Amniotic stem cell (primary cell): ENCODE data around the gene RAP2A.

ENCODE experiments used
- DNase-seq: peaks from one replicate; lab custom pipeline; 2025; lab: John Stamatoyannopoulos, UW

The RAP2A gene

GRCh38 chr13:97422118-97423054, 11.6 kb upstream of the RAP2A start:
- DNase-seq: no peak

DNA sequence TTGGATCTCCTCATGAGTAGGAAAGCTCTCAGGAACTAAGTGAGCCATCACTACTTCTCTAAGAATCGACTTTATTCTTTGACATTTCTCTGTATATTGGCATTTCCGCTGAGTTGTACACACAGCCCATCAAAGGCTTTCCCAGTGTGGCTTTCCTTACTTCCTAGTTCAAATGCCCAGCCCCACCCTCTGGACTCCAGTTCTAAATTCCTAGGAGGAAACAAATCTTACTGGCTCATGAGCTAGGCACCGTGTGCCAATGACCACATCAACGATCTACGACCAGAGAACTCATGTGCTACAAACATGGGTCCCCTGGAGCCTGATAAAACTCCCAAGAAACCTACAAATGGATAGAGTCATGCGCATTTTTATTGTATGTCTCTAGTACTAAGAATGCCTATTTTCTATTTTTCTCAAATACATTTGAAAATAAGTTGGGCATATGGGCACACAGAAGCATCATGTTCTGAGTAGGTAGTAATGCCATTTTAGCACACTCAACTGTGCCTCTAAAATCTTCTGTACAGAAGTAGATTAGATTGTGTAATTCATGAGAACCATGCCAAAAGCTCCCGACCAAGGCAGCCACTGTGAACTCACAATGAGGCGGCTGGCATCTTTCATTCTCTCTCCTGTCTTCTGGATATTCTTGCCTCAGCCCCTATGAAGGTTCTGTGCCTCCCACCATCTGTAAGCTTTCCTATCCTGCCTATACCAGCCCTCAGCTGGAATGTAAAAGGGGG, 10.5 kb upstream of the RAP2A start:
- DNase-seq: no peak

DNA sequence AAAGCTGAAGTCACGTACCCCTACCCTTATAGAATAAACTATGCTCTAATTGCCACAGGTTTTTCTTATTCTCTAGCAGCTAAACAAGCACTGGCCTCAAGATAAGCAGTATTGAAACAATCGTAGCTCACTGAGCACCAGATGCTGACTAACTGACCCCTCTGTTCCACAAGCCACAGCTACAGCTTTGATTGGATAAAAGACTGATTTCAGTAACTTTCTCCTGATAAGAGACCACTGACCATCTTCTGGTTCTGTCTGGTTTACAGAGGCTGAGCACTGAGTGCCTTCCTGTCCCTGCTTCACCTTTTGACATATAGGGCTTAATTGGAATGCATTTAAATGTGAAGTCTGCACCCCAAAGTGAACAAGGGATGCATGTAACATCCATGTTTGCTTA, 8.4 kb upstream of the RAP2A start:
- no peak for DNase-seq

GRCh38 chr13:97426695-97427094, 7.3 kb upstream of the RAP2A start:
- no peak for DNase-seq

- no peak for DNase-seq
Observed at GRCh38 chr13:97429681-97430081, 4.3 kb upstream of the RAP2A start.

DNA sequence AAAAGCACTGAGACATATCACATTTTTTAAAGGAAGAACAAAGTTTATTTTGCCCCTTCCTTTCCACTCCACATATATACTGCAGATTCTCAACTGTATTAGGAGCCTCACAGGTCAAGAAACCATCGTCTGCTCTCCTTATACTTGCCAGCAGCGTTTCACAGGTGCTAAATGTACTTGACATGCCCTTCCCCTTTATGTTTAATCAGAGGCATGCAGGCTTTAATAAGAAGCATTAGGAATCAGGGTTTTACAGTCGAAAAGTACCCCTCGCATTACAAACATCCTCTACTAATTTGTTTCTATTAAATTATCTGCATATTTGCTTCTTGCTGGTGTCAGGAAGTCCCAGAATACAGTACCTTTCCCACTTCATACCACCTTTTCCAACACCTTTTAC, 3.7 kb upstream of the RAP2A start:
- no peak for DNase-seq

GRCh38 chr13:97431171-97431764, 2.7 kb upstream of the RAP2A start:
- no peak for DNase-seq

DNA sequence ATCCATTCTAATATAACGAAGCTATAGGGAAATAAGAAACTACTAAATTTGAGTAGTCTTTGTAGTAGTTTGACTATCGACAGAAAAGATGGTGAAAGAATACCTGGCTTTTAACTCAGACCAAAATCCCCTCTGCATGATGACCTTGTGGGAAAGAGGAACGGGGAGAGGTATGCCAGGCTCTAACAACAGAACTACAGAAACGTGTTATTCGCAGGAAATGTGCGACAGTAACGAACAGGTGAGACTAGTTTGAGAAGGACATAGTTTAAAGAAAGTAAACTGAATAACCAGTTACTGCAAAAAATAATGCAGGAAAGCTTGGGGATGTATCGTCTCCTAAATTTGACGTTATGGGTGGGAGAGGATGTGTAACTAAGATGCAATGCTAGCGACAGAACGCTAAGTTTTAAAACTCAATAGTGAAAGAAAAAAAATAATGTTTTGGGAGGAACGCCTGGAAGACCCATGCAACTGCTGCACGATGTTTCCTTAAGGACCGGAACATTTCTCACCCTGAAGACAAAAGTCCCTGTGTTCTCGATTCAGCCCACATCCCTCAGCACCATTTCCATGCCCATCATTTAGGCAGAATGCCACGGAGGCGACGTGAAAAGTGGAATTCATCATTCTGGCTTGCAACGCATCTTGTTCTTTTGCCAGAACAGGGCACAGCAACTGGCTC, 1.6 kb upstream of the RAP2A start:
- no peak for DNase-seq

DNA sequence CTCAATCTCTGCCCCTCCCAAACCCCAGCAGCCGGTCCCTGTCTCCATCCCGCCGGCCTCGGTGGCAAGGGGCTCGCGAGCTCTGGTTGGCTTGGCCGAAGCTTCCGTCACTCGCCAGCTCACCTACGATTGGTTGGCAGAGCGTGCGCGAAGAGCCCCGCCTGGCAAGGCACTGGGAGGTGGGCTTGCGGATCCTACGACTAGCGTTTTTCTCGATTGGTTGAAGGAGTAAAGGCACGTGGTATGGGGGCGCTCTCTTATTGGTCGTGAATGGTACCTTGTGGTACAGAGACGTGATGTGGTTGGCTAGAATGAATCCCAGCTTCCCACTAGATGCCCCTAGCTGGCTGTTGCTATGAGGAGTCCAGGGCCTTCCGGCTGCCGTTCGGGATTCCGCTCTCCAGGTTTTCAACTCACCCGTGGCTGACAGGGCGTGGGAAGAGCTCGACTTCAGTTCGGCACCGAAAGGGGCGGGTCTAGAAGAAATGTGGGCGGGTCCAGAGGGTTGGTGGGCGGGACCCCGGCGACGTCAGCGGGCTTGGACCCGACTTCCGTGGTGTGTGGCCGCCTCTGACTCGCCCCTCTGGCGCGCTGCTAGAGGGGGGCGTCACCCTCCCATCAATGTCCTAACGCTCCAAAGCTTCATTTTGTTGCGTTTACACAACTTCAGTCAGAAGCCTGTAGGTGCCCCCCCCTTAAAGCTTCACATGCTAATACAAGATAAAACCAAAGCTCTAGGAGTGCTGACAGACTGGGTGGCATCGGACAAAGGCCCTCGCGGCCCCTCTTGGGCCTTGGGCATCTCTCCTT, 847 bp upstream of the RAP2A start:
- DNase-seq: peak; percentile 100

GRCh38 chr13:97434397-97435201, 630 bp downstream of the RAP2A start:
- DNase-seq: no peak

GRCh38 chr13:97435323-97435722, 1.4 kb downstream of the RAP2A start:
- DNase-seq: no peak

DNA sequence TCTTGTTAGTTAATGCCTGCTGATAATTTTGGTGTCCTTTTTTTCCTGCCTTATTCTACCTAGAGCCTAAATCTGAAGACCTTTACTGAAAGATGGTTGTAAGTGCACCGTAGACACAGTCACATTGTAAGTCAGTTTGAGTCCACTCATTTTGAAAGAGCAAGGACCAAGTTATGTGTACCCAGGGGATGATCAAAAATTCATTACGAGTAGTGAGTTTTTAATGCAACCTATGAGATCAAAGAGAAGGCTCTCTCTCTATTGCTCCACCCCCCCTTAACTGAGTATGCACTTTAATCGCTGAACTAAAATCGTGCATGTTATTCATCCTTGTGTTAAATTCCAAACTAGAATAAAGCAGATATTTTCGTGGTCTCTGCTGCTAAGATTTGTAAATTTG, 1.8 kb downstream of the RAP2A start:
- no peak for DNase-seq

DNA sequence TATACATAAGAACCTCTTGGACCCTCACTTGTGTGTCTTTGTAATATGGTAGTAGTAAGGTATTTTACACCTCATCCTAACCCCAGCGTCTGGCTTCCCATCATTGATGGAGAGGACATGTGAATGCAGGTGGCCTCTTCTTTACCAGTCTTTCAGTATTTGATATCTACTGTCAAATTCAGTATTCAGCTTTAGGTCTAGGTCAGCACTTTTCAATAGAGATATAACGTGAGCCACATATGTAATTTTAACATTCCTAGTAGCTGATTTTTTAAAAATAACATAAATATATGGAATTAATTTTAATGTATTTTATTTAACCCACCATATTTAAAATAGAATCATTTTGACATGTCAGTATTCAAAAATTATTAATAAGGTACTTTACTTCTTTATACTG, 2.9 kb downstream of the RAP2A start:
- no peak for DNase-seq

GRCh38 chr13:97437729-97438128, 3.8 kb downstream of the RAP2A start:
- DNase-seq: no peak

DNA sequence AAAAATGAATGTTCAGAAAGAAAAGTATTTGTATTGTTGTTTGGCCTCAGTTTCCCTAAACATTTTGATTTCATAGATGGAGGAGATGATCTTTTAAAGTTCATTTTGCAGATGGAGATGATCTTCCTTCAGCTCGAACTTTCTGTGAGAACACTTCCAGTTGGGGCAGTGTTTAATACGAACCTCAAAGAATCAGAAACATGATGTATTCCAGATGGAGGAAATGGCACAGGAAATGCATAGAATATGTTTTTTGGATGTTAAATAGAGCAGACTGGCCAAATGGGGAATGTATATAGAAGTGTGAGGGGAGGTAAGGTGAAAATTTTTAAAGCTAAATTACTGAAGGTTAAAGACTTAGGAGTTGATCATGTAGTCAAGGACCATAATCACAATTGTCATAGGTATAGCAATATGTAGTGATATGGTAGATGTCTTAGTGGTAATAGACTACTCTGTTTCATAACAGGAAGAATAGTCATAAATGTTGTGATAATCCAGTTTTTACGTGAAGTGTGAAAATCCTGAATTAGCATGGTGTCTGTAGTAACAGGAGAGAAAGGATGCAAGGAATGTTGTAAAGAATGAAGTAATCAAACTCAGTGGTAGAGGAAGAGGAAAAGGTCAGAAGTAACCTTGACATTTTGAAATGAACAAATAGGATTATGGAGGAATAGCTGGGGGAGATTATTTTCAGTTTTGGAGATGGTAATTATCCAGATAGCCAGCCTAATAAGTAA, 5.1 kb downstream of the RAP2A start:
- no peak for DNase-seq

DNA sequence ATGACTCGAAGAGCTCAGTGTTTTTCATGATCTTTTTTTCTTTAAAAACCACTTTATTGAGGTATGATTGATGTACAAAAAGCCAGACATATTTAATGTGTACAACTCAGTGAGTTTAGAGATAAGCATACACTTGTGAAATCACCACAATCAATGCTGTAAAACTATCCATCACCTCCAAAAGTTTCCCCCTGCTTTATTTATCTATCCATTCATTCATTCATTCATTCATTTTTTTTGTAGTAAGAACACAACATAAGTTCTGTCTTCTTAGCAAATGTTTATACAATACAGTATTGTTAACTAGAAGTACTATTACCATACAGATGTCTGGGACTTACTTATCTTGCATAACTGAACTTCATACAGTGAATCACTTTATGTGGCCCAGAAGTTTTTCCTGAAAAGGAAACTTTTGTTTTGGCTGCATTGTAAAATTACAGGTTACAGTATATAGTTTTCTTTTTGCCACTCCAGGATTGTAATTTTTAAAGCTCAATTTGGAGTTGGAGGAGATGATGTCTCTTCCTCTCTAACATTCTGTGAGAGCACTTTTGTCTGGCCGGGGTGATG, 6.7 kb downstream of the RAP2A start:
- DNase-seq: no peak

DNA sequence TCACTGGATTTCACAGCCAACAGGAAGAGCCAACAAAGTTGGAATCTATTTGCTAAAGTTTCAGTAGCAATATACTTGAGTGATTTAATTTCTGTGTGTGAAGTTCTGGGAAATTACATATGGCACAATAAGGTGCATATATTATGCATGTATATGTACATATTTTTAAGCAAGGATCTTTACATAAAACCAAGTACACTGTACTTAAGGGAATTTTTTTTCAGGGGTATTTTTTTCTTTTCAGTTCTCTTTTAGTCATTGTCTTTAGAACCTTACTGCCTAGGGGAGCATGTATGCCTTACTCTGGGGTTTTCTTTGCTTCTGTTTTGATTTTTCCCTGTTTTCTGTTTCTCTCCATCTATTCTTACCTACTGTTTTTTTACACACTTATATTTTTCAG, 7.4 kb downstream of the RAP2A start:
- no peak for DNase-seq

DNA sequence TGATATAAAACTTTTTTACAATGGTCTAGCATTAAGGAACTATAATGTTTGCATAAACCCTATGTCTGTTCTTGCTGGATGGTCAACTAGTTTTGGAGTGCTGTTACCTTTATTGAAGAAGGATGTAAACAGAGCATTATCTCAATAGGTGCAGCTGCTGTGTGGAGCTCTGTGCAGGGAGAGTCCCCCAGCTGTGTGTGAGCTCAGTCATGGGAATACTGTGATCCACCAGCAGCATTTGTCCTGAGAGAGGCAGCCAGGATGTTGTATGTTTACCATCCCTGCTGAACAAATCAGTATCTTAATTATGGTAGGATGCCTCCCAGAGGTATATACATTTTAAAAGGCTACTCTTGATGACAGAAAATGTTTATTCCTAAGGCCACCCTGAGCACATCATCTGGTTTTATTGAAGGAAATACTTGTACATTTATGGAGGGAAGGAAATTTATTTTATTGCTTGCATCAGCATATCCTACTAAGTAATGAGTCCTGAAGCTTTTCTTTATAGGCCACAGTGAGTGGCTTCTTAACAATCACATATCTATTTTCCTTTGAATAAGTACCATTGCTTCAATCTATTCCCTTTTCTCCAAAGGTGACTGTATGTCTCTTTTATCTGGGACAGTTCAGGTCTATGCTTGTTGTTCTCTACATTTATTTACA, 11.7 kb downstream of the RAP2A start:
- no peak for DNase-seq

DNA sequence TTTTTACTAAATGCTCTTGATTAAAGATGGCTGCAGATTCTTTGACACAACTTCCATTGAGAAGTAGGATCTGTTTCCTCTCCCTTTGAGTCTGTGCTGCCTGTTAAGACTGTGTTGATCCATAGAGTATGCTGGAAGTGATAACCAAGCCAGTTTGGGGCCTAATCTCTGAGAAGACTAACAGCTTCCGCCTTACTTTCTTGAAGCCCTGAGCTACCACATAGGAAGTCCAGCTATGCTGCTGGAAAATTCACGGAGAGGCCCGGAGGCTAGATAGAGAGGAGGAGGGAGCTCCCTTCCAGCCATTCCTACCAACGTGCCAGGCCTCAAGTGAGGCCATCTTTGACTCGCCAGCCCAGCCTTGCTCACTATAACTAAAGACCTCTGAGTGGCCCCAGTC, 12.5 kb downstream of the RAP2A start:
- DNase-seq: no peak
